DMS114 treated with DMSO at 0.1 percent for 48 hours (cell line): ENCODE data around the gene NR2C1.
"Not testable (repeated sequence)": the region's sequence is repeated elsewhere in the genome, so short reads cannot be mapped to it uniquely, and the experiment has no call there.

ENCODE experiments used
- DNase-seq: peaks from one replicate; lab custom pipeline; 2025; ENCODE audit not compliant: unreplicated experiment; lab: John Stamatoyannopoulos, UW

NR2C1 gene

DNA sequence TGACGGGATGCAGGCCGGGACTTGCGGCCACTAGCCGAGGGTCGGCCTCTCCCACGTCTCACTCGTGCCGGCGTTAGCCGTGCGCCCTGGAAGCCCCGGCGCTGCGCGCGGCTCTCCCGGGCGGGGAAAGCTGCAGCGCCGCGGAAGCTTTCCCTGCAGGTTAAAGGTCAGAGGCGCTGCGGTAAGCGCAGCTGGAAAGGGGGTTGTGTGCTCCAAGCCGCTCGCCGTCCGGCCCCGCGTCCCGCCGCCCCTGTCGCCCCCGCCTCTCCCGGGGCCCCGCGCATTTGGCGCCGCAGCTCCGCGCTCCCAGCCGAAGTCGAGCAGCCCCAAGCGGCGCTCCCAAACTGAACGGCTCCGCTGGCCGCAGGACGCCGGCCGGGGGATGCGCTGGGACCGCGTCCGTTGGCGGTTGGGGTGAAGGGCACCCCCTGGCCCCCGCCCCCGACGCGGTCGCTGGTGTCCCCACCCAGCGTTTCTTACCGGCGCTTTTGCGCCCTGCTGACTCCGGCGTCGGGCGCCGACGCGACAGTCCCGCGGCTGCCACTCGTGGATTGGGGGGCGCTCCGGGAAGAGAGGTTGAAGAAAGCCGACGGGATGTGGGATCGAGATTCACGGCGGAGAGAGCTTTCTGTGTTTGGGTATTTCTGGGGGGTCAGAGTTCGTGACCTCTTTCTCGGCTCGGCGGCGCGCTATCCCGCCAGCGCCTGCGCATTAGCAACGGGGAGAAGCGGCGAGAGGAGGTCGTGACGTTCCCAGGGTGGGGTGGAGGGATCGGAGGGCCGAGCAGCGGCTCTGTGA, at the start of gene NR2C1:
Gene NR2C1, minus strand, starts transcription at position 719 of the 798 bp plus-strand sequence. CDS start 6,234 bp downstream, outside the sequence.
- DNase-seq: peak; percentile 92

DNA sequence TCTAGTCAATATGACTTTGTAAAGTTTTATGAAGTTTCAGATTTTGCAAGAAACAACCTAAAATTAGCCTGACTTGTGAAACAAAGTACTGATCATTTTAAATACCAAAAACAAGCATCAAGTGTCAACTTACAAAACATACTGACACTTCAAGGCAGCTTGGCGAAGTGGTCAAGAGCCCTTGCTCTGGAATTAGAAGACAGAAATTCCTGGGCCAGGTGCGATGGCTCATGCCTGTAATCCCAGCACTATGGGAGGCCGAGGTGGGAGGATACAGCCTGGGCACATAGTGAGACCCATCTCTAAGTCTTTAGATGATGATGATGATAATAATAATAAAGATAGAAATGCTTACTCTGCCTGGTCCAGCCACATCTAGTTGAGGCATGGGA, 45.4 kb upstream of the NR2C1 start:
- no peak for DNase-seq

DNA sequence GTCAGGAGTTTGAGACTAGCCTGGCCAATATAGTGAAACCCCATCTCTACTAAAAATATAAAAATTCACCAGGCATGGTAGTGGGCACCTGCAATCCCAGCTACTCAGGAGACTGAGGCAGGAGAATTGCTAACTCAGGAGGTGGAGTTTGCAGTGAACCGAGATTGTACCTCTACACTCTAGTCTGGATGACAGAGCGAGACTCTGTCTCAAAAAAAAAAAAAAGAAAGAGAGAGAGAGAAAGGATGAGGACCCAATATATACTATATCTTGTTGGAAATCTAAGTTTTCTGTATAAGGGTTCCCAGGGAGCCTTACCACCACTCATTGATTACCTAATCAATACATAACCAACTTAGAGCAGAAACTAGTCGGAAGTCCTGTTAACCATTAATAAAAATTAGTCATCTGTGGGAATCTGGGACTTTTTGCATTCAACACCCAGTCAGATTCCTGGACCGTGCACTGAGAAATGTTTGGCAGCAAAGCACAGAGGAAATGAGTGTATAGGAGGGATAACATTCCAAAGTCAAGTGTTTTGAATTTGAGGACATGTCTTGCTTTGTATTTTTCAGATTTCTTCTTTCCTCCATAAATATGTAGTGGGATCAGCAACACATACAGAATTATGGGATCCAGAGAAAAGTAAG, 44.8 kb upstream of the NR2C1 start:
- no peak for DNase-seq

DNA sequence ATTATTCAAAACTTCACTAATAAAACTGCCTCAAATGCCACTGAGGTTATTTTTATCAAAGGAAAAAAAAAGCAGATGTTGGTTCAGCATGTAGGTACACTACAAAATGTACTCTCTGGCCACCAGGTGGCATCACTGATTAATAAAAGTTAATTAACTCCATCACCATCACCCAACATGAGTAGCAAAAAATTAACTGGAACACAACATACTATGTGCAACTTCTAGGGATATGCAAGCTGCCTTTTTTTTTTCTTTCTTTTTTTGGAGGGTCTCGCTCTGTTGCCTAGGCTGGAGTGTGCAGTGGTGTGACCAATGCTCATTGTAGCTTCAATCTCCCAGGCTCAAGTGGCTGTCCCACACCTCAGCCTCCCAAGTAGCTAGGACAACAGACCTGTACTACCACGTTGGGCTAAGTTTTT, 43.8 kb upstream of the NR2C1 start:
- peak; percentile 43 for DNase-seq

DNA sequence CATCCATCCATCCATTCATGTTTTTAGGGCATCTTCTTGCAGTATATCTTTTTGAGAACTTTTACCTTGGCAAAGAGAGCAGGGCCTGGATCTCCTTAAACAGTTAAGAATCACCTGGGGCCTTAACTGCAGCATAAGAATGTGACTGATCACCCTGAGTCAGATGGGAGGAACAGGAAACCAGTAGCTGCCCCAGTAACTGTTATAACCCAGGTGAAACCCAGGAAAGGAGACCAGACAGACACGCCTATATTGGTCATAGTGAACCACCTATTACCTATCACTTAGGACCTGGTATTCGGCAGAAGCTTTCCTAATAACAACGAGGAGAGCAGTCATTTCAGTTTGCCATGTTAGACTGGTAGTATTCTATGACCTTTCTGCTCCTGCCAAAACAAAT, 43.4 kb upstream of the NR2C1 start:
- DNase-seq: no peak

DNA sequence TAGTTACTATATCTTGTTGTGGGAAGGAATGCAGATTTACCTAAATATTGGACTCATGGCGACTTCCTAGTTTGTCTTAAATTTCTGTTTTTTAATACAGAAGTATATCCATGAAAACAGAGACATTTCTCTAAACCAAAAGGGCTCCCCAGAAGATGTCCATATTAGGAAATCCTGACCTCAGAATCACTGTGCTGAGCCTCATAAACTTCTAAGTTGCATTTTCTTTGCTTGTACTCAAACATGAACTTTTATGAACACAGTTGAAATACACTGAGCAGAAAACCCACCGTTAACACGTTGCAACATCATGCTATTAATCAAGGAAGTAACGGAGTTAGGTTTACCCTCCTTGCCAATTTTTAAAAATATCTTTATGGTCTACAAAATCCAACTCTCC, 42.9 kb upstream of the NR2C1 start:
- DNase-seq: no peak

DNA sequence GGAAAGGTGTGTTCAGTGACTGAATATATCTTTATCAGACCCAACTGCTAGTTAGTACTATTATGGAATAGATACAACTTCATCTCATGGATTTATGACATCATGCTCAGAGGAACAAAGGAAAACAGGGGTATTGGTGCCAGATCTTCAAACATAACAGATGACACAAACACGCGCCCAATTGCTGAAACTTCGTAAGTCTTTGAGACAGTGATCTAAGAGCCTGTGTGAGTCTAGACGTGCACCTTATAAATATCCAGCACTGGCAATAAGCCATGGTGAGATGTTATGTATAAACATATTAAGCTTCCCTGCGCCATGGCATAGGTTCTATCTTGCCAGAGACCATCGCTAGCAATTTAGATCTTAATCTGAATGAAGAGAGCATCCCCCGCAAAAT, 42.2 kb upstream of the NR2C1 start:
- DNase-seq: no peak

DNA sequence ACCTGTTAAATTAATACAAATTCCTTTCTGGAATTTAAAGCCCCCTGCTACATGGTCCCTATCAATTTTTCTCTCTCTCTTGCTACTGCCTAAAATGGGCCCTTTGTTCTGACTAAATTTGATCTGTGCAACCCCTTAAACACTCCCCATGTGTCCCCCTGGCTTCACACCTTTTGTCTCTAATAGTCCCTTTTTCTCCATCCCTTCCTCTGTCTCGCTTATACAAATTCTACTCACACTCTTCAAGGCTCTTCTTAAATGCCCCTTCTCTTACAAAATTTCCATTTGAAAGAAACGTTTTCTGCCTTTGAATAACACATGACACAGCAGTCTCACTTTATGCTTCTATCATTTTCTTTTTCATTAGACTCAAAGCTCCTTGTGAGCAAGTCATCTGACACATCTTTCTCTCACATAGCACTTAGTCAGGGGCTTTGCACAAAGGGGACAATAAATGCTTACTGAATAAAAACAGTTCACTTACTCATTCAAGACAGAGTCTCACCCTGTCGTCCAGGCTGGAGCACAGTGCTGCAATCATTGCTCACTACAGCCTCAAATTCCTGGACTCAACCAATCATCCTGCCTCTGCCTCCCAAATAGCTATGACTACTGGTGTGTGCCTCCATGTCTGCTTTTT, 41.5 kb upstream of the NR2C1 start:
- no peak for DNase-seq

DNA sequence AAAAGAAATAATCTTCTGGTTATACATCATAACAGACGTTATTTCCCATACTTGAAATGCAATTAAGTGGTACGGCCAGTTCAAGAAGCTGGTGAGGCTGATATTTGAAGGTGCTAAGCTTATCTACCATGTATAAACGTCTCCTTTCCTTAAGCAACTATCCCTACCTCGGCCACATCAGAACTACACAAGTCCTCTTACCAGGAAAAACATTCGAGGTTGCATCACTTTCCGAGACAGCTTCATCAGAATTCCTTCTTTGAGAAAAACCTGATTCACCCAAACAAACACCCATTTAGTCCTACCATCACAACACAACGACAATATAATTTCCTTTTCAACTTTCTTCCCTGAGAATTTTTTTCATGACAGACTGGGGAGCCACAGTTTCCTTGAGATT, 33.9 kb upstream of the NR2C1 start:
- no peak for DNase-seq

DNA sequence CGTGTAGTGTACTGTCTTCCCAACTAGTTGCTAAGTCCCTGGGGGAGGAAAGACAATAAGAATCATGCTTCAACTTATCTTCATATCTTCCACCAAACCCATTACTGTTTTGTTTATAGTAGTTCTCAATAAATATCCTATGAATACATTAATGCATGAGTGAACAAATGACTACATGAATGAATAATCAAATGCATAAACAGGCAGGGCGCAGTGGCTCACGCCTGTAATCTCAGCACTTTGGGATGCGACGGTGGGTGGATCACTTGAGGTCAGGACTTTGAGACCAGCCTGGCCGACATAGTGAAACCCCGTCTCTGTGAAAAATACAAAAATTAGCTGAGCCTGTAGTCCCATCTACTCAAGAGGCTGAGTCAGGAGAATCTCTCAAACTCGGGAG, 32.1 kb upstream of the NR2C1 start:
- no peak for DNase-seq

DNA sequence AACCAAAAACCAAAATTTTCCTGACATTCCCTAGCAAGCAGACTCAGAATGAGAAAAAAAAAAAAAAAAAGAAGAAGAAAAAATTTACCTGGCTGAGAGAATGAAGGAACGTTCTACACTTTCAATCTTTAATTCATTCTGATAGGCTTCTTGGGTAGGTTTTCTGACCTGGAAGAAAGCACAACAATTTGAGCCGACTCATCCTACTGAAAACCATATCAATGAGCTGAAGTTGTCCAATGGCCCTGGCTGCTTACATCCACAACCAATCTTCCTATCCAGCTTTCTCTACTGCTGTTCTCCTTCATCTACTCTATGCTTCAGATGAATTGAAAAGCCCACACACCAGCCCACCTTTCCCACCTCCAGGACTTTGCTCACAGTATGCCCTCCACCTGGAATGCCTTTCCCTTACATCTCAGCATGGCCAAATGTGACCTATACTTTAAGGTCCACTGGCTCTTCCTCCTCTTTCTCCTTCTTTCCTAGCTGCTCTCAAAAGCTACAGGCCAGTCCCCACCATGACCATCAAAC, 31.6 kb upstream of the NR2C1 start:
- no peak for DNase-seq

DNA sequence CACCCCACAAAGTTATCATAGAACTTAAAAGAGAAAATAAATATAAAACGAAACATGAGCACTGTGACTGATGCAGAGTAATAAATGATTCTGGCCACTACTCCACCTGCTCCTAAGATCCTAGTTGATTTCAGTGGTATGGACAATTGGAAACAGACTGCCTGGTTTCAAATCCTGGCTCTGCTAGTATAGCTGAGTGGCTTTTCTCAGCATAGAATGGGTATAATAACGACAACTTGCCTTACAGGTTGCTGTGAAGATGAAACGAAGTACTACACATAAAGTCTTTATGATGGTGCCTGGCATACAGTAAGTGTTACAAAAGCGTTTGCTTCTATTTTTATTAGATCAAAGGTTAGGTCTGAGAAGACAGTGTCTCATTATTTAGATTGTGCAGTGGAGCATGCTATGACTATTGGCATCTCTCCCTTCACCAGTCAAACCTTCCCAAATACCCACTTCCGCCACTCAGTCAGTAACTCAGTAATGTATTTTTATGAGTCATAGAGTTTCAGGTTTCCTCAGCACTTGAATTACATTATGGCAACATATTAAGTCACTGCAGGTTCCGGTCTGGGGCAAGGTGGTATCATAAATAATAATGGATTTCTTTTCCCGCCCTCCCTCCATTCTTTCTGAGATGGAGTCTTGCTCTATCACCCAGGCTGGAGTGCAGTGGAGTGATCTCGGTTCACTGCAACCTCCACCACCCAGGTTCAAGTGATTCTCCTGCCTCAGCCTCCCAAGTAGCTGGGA, 29.7 kb upstream of the NR2C1 start:
- DNase-seq: no peak

DNA sequence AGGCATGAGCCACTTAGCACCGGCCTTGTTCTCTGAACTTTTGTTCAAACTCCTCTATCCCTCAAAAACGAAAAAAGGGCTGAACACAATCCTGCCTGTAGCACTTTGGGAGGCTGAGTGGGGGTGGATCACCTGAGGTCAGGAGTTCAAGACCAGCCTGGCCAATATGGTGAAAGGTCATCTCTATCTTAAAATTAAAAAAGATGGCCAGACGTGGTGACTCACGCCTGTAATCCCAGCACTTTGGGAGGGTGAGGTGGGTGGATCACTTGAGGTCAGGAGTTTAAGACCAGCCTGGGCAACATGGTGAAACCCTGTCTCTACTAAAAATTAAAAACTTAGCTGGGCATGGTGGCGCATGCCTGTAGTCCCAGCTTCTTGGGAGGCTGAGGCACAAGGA, 28.5 kb upstream of the NR2C1 start:
- not testable (repeated sequence) for DNase-seq

DNA sequence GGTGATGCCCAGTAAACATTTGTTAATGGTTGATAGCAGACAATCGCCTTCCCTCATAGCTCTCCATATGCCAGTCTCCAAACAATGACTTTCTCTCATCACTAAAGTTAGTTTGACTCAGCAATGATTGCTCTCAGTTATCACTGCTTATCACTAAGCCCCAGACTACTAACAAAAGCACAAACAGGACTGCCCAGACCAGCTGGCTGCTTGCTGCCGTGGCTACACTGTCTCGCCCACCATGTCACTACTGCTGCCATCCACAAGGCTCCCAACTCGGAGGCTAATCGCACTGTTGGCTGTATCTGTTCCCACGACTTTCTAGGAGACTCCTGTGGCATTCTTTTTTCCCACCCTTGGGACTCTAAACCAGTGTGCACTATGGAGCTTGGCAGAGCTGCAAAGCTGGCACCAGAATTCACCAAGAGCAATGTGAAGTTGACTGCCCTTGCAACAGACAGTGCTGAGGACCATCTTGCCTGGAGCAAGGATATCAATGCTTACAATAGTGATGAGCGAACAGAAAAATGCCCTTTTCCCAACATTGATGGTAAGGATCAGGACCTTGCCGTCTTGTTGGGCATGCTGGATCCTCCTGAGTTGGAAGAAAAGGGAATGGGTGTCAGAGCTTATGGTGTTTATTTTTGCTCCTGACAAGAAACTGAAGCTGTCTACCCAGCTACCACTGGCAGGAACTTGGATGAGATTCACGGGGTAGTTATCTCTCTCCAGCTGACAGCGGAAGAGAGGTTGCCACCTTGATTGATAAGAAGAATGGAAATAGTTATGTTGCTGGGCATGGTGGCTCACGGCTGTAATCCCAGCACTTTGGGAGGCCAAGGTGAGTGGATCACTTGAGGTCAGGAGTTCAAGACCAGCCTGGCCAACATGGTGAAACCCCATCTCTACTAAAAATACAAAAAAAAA, 27.1 kb upstream of the NR2C1 start:
- no peak for DNase-seq

DNA sequence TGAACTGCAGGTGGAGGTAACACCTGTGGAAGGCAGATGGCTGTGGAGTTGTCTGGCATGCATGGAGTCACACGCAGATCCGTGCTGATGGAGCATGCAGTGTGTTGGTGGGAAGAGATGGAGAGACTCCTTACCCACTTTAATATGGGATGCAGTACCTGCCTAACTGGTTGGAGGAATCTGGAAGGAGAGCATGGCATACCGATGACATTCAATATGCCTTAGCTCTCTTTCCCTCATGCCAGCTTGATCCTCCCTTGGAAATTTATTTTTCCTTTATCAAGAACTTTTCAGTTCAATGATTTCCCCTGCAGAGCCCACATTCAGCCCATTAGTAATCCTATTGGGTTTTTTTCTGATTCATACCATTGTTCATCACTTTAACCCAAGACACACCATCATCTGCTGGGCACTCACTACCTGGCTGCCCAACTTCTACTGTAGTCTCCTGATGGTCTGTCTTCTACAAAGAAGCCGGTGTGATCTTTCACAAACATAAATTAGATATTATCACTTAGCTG, 25.9 kb upstream of the NR2C1 start:
- DNase-seq: no peak

DNA sequence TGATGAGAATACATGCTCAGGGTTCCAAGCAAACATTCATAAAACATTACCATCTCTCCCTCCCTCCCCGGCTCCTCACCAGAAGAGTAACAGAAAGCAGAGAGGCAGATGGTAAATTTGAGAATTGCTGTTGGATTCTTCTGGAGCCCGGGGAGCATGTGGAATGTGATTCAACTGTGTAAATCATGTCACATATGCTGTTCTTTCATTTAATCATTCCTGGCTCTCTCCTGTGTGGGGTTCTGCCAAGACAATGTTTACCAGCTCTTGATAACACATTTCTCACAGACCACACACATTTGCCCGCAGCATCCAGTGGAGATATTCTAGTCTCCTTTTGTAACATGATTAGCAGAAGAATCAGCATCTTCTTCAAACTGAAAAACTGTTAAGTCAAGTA, 23.4 kb upstream of the NR2C1 start:
- DNase-seq: no peak

DNA sequence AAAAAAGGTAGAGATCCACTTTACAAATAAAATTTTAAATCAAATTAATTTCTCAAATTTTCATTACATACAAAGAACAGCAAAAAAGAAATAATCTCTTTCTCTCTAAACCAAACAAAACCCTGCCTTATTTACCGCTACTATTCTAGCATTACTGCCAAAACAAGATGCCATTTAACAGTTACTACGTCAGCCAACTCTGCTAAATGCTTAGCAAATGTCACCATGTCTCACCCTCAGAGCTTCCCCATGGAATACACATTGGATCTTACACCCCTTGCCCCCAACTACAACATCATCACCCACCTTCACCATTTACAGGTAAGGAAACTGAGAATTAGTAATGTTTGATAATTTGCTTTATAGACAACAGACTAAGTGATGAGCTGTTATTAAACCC, 23.0 kb upstream of the NR2C1 start:
- DNase-seq: no peak

DNA sequence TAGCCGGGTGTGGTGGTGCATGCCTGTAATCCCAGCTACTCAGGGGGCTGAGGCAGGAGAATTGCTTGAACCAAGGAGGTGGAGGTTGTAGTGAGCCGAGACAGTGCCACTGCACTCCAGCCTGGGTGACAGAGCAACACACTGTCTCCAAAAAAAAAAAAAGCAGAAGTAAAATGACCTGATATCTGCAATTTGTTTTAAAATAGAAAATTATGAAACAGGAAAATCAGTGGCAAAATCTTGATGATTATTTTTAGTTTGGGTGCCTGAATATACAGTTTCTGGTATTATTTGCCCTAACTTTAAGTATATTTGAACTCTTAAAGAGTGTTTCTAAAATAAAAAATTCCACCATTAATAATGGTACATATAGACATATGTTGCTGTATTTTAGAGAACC, 22.4 kb upstream of the NR2C1 start:
- DNase-seq: not testable (repeated sequence)

DNA sequence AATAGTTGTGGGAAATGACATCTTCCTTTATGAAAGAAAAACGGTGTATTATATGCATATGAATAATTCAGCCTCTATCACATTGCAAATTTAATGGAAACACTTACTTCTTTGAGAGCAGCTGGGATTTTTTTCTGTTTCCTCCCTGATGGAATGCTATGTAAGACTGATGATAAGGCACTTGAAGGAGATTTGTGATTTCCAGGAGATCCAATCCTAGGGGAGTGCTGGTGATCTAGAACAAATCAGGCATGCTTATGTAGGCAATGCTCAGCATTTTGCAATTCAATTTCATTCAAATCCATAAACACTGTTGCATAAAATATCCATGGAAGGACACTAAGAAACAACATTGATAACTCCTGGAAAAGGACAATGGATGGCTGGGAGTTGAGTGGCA, 16.0 kb upstream of the NR2C1 start:
- DNase-seq: no peak

DNA sequence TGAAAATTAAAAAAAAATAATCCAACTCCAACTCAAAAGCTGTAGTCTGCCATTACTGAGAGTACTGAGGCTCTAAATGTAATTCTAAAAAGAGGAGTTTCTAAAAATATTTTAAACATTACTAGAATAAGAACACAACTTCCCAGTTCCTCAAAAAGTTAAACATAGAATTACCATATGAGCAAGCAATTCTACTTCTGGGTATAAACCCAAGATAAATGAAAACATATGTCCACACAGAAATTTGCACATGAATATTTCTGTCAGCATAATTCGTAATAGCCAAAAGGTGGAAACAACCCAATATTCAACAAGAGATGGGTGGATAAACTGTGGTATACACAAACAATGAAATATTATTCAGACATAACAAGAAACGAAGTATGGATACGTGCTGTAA, 15.0 kb upstream of the NR2C1 start:
- DNase-seq: no peak
